GM12864 (cell line): Measurements from ENCODE around the gene MSI2.
"Not testable (repeated sequence)": the region's sequence is repeated elsewhere in the genome, so short reads cannot be mapped to it uniquely, and the experiment has no call there.

Source experiments
- DNase-seq: peaks from one replicate; pipeline ENCODE4 v3.0.0-alpha.2; 2011; ENCODE audit warnings: low read depth
- H3K4me3 ChIP-seq: 2 replicates; pipeline ENCODE4 v1.5.1; 2011; ENCODE audit warnings: mild to moderate bottlenecking, low read depth, low read length, control low read depth
- TF ChIP-seq, protein P1 (sequence below): IDR thresholded peaks from 2 replicates; pipeline ENCODE4 v1.5.1; 2011; ENCODE audit warnings: low read depth, mild to moderate bottlenecking, moderate library complexity, low read length, control low read depth, inconsistent platforms; ENCODE audit errors: missing control alignments

Gene MSI2

DNA sequence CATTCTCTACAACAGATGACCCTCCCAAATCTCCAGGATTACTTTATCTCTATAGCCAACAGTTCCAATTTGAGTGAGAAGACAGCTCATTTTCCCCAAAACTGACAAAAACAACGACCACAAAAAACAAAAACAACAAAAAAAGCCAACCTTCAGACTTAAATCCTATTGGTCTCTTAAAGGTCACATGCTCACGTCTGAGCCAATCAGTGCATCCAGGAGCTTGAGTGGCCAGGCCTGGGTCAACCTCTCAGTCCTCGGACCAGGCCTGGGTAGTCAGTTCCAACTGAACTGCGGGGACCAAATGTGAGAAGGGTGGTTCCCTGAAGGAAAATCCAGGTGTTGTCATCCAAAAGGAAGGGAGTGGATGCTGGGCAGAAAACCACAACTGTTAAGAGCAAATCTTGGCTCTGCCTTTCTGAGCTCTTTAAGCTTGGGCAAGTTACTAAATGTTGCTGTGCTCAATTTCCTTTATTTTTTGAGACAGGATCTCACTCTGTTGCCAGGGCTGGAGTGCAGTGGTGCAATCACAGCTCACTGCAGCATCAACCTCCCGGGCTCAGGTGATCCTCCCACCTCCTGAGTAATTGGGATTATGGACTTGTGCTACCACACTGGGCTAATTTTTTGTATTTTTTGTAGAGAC is 43.0 kb upstream of the MSI2 start:
- DNase-seq = no peak
- H3K4me3 ChIP-seq = no peak overlapping the region
- TF ChIP-seq, protein P1, sequence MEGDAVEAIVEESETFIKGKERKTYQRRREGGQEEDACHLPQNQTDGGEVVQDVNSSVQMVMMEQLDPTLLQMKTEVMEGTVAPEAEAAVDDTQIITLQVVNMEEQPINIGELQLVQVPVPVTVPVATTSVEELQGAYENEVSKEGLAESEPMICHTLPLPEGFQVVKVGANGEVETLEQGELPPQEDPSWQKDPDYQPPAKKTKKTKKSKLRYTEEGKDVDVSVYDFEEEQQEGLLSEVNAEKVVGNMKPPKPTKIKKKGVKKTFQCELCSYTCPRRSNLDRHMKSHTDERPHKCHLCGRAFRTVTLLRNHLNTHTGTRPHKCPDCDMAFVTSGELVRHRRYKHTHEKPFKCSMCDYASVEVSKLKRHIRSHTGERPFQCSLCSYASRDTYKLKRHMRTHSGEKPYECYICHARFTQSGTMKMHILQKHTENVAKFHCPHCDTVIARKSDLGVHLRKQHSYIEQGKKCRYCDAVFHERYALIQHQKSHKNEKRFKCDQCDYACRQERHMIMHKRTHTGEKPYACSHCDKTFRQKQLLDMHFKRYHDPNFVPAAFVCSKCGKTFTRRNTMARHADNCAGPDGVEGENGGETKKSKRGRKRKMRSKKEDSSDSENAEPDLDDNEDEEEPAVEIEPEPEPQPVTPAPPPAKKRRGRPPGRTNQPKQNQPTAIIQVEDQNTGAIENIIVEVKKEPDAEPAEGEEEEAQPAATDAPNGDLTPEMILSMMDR = no peak

DNA sequence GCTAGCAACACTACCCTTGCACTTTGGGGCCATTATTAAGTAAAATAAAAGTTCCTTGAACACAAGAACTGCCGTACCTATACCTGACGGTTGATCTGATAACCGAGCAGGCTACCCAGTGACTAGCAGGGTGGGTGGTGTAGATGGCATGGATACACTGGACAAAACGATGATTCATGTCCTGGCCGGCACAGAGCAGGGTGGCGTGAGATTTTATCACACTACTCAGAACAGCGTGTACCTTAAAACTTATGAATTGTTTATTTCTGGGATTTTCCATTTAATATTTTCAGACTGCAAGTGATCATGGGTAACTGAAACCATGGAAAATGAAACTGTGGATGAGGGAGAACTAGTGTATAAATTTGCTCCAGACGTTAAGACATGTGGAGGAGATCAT is 41.0 kb upstream of the MSI2 start:
- DNase-seq = no peak
- no peak overlapping the region for H3K4me3 ChIP-seq
- TF ChIP-seq, protein P1 = no peak

GRCh38 chr17:57221366-57222350 is 34.7 kb upstream of the MSI2 start:
- TF ChIP-seq, protein P1 = no peak
- no peak for DNase-seq
- H3K4me3 ChIP-seq = no peak overlapping the region

GRCh38 chr17:57222422-57222821 is 33.9 kb upstream of the MSI2 start:
- H3K4me3 ChIP-seq, DNase-seq: not testable (repeated sequence)

- no peak for DNase-seq
- no peak overlapping the region for H3K4me3 ChIP-seq
- TF ChIP-seq, protein P1 = no peak
Measured at GRCh38 chr17:57225127-57225526, 31.2 kb upstream of the MSI2 start.

DNA sequence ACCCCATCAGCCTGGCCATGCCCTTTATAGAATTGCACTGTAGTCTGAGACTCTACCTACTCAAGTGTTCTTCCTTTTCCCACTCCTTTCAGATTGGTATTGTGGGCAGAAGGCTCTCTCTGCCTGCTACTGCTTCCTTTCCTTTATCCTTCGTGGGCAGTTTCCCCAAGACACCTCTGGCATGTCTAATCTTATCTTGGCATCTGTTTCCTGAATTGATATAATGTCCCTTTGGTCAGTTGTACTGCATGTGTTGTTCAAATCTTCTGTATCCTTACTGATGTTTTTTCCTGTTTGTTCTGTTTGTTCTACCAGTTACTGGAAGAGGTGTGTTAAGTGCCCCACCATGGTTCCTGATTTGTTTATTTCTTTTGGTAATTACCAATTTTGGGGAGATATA is 29.5 kb upstream of the MSI2 start:
- TF ChIP-seq, protein P1 = no peak
- DNase-seq = no peak

DNA sequence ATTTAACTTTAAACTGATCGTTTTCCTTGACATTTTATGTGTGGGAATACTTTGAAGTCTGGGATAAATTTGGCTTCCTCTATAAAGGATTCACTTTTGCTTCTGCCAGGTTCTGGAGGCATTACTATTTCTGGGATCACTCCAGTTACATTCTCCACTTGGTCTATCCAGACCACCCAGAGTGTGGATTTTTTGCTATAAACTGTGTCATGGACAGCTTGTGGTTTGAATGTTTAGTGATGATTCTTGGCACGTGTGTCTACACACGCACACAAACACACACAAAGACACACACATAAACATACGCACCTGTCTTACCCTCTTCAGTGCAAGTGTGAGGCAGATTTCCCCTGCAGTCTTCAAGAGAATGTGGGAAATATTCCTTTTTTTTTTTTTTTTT is 27.4 kb upstream of the MSI2 start:
- no peak for DNase-seq
- TF ChIP-seq, protein P1 = no peak
- H3K4me3 ChIP-seq = no peak overlapping the region

More for the DNA sequence above, 29.5 kb upstream of the MSI2 start:
- no peak overlapping the region for H3K4me3 ChIP-seq
